ENCODE data around the gene CDRT15L2.
"Not testable (repeated sequence)": the region's sequence is repeated elsewhere in the genome, so short reads cannot be mapped to it uniquely, and the experiment has no call there.

Gene CDRT15L2

DNA sequence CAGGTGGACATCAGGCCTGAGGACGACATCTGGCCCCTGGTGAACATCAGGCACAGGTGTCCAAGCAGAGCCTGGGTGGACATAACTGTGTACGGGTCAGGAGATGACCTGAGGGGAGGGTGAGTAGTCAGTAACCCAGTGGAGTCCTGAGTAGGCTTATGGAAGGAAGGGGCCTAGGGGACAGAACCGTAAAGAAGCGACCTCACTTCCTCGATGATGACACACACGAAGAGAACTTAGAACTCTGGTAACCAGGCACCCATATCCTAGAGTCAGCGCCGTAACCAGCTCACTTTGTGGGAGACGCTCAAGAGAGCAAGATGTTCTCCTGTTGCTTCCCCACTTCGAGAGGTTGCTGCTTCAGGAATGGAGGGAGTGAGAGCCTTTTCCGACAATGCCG, at the start of gene CDRT15L2:
CDRT15L2 (plus strand) TSS at position 301 of the 400 bp plus-strand sequence; CDS start at position 321, 20 bp downstream.
- DNase-seq (ENCODE audit: insufficient read length, low spot score); FAIRE-seq: not testable (repeated sequence)

DNA sequence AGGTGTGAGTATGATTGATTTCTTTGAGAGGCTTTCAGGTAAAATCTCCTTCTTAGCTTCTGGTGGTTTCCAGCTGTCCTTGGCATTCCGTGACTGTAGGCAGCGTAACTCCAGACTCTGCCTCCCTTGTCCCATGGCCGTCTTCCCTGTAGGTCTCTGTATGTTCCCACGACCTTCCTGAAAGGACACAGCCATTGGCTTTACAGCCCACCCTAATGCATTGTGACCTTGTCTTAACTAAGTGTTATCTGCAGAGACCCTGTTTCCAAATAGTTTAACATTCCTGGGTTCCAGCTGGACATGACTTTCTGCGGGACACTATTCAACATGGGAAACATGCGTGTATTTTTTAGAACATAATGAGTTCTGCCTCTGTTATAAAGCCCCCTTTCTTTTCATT, 49.4 kb upstream of the CDRT15L2 start:
- not testable (repeated sequence) for DNase-seq (ENCODE audit: insufficient read length, low spot score); FAIRE-seq

DNA sequence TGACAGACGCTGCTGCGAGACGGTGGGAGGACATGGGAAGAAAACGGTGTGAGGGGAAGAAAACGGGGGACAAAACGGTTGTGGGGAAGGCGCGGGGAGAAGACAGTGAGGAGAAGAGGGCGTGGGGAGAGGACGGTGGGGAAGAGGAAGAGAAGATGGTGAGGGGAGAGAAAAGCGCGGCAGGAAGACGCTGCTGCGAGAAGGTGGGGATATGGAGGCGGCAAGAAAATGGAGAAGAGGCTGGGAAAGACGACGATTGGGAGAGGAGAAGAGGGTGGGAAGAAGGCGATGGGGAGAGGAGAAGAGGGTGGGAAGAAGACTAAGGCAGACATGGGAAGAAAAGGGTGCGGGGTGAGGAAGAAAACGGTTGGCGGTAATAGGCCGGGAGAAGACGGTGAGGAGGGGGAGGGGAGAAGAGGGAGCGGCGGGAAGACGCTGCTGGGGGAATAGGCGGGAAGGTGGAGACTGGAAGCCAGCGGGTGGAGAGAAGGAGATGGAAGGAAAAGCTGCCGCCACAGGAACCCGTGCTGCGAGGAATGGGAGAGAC, 46.9 kb upstream of the CDRT15L2 start:
- not testable (repeated sequence) for DNase-seq (ENCODE audit: insufficient read length, low spot score); FAIRE-seq

DNA sequence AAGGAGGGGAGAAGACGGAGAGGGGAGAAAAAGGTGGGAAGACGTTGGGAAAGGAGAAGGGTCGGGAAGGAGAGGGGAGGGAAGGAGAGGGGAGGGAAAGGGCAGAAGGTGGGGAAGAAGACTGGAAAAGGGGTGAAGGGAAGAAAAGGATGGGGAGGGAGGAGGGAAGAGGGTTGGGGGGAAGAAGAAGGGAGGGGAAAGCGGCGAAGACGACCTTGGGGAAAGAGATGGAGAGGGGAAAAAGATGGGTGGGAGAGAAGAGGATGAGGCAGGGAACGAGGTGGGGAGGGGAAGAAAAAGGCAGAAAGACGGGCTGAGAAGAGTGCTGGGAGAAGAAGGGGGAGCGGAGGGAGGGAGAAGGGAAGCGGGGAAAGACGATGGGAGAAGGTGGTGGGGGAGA, 46.3 kb upstream of the CDRT15L2 start:
- not testable (repeated sequence) for DNase-seq (ENCODE audit: insufficient read length, low spot score); FAIRE-seq

- not testable (repeated sequence) for DNase-seq (ENCODE audit: insufficient read length, low spot score)
- FAIRE-seq: peak; percentile 52
These were observed 44.6 kb upstream of the CDRT15L2 start for GRCh38 chr17:20534711-20535550.

- peak; percentile 38 for FAIRE-seq
- DNase-seq (ENCODE audit: insufficient read length, low spot score): not testable (repeated sequence)
These were observed 39.1 kb upstream of the CDRT15L2 start for GRCh38 chr17:20540414-20540813.

DNA sequence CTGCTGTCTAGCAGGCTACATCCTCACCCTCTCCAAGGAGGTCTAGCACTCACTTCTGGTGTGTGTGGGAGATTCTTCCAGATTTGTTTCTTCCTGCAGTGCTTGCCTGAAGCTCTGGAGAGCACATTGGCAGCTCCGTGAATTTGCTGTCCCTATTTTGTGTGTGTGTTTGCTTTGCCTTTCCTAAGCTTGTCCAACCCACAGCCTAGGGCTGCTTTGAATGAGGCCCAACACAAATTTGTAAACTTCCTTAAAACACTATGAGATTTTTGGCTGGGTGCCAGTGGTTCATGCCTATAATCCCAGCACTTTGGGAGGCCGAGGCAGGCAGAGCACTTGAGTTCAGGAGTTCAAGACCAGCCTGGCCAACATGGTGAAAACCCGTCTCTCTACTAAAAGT, 38.7 kb upstream of the CDRT15L2 start:
- not testable (repeated sequence) for DNase-seq (ENCODE audit: insufficient read length, low spot score); FAIRE-seq

DNA sequence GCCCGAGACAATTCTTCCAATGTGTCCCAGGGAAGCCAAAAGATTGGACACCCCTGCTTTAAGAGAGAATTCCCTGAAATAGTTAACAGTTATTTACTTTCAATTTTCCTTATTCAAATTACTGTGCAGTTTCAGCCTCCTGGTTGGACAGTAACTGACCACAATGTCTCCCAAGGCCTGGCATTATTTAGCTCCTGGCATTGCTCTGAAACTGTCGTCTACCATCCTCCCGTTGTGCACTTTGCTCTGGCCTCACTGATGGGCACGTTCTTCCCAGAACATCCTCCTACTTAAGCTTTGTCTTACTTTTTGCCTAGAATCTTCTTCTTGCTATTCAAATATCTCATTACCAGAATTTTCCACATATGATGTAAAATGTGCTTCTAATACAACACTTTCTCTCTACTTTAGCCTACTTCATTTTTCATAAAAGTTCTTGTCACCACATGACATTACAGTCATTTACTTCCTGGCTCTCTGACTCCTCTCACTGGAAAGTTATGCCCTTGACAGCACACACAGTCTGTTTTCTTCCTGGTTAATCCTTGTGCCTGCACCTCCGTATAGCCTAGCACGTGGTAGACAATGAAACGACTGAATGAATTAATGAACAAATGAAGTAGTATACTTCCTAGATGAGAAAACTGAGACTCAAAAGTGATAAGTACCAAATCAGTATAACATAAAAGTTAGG, 37.5 kb upstream of the CDRT15L2 start:
- not testable (repeated sequence) for DNase-seq (ENCODE audit: insufficient read length, low spot score)

DNA sequence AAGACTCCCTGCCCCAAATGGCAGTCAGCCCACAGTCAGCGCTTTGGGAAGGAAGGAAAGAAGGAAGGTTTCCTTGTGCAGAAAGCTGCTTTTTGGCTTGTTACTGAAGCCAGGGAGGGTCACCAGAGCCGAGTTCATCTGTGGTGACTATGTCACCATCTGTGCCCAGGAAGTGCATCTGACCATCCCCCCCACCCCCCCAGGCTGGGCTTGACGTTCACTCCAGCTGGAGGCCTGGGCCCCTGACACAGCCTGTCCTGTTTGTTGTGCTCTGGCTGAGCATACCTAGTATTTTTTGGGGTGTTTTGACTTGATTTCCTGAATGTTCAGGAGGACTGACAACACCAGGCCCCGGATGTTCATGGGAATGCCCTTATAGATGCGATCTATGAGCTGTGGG, 31.6 kb upstream of the CDRT15L2 start:
- FAIRE-seq; DNase-seq (ENCODE audit: insufficient read length, low spot score): not testable (repeated sequence)

More for the DNA sequence above, 37.5 kb upstream of the CDRT15L2 start:
- FAIRE-seq: peak; percentile 13

DNA sequence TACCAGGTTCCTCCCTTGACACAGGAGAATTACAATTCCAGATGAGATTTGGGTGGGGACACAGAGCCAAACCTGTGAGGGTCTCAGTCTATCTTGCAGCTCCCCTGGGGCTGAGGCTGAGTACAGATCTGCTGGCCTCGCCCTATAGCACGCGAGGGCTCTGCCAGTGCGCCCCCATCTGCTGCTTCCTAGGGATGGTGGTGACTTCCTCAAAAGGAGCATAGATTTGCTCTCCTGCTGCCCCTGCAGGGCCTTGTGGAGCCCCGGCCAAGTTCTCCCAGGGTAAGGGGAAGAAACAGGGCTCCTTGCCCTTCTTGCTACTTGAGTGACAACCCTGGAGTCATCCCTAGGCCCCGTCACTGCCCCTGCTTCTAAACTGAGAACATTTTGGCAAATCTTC, 26.6 kb upstream of the CDRT15L2 start:
- FAIRE-seq; DNase-seq (ENCODE audit: insufficient read length, low spot score): not testable (repeated sequence)

DNA sequence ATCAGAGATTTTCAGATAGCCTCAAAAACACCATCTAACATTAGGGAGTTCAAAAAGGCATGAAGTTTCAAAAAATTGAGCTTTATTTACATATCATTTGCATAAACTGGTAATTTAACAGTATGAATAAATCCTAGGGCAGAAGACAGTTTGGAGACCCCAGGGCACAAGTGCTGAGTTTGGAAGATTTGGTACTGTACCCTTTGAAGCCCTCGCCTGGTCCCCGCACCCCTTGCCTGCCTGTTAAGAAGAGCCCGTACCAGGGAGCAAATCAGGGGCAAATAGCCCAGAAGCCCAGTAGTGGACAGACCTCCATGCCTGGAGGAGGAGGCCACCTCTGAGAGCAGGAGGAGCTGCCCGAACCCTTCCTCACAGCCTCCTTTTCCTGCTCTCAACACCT, 24.8 kb upstream of the CDRT15L2 start:
- DNase-seq (ENCODE audit: insufficient read length, low spot score); FAIRE-seq: not testable (repeated sequence)

- not testable (repeated sequence) for FAIRE-seq; DNase-seq (ENCODE audit: insufficient read length, low spot score)
These were observed 24.2 kb upstream of the CDRT15L2 start for GRCh38 chr17:20555135-20556010.

DNA sequence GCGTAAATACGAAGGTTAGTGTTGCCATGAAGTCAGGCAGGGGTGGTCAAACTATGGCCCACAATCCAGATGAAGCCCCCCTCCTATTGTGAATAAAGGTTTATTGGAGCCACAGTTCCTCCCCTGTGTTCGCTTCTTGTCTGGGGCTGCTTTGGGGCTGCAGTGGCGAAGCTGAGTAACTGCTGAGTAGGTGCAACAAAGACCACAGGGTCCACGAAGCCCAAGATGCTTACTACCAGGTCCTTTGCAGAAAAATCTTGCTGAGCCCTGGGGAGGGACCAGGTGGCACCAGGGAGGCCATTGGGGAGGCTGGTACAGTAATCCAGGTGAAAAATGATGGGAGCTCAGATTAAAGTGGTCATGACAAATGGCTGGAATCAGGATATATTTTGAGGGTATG, 21.4 kb upstream of the CDRT15L2 start:
- not testable (repeated sequence) for DNase-seq (ENCODE audit: insufficient read length, low spot score); FAIRE-seq

- FAIRE-seq: peak; percentile 72
- not testable (repeated sequence) for DNase-seq (ENCODE audit: insufficient read length, low spot score)
These were observed 20.5 kb upstream of the CDRT15L2 start for GRCh38 chr17:20559018-20559417.

GRCh38 chr17:20562587-20562986, 16.9 kb upstream of the CDRT15L2 start:
- no peak for FAIRE-seq
- no peak for DNase-seq (ENCODE audit: insufficient read length, low spot score)

DNA sequence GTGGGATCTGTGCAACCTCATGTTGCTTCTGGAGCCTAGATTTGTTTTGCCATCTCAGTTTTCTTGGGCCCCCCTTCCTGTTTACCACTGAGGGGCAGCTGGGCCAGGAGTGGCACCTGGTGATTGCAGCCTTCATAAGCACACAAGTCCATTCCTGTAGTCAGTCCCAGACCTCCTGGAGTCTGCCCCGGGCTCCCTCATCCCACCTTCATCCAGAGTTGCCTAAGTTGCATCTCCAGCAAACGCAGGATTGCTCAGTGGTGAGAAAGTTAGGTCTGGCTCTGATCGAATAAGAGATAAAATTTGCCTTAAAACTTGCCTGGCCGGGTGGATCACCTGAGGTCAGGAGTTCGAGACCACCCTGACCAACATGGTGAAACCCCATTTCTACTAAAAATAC, 14.3 kb upstream of the CDRT15L2 start:
- not testable (repeated sequence) for DNase-seq (ENCODE audit: insufficient read length, low spot score); FAIRE-seq

- no peak for FAIRE-seq
- DNase-seq (ENCODE audit: insufficient read length, low spot score): no peak
These were observed 13.8 kb upstream of the CDRT15L2 start for GRCh38 chr17:20565711-20566110.

GRCh38 chr17:20566736-20567135, 12.8 kb upstream of the CDRT15L2 start:
- DNase-seq (ENCODE audit: insufficient read length, low spot score): not testable (repeated sequence)
- FAIRE-seq: peak; percentile 40

GRCh38 chr17:20567421-20567820, 12.1 kb upstream of the CDRT15L2 start:
- FAIRE-seq; DNase-seq (ENCODE audit: insufficient read length, low spot score): not testable (repeated sequence)

DNA sequence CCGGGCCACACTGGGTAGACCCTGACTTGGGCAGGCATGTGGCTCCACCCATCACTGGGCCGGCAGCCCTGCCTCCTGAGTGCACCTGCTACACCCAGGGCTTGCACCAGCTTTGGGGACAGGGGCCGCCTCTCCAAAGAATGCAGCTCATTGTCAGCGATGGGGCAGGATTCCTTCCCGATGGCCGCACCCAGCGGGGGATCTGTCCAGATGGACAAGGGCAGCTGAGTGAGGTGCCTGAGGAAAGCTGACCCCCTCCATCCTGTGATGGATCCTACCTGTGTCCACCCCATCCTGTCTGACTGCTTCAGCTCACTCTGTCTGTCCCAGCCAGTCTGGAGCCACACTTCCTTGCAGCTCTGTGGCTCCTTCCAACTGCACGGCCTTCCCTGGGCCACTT, 10.9 kb upstream of the CDRT15L2 start:
- peak; percentile 33 for FAIRE-seq
- DNase-seq (ENCODE audit: insufficient read length, low spot score): not testable (repeated sequence)
